Tibial artery (tissue), 4 donors: Measurements from ENCODE around the gene MED16.

Experiments
- DNase-seq, 2 donors: peaks; one replicate each; pipeline ENCODE4 v3.0.0-alpha.2; 2019
- H3K27ac ChIP-seq, 2 donors: fragments of 200-600 bp; sonication (generic) in 1 of 2; 1 replicate in 1 of 2; 2 replicates in 1 of 2; pipeline ENCODE4 v1.5.1; 2018 to 2019; ENCODE audit warnings: mild to moderate bottlenecking in 1 of 2
- H3K27me3 ChIP-seq, 2 donors: fragments of 200-600 bp; sonication (generic) in 1 of 2; one replicate each; pipeline versions ENCODE4 v1.5.1 to v1.6.0; 2016 to 2019
- H3K36me3 ChIP-seq, 3 donors: fragments of 200-600 bp; sonication (generic) in 2 of 3; one replicate each; pipeline ENCODE4 v1.5.1; 2016 to 2019; ENCODE audit warnings: mild to moderate bottlenecking in 2 of 3
- H3K4me1 ChIP-seq, 4 donors: fragments of 200-600 bp; sonication (generic) in 2 of 4; 1 replicate in 3 of 4; 2 replicates in 1 of 4; pipeline ENCODE4 v1.5.1; 2016 to 2019
- H3K4me3 ChIP-seq, 2 donors: fragments of 200-600 bp; sonication (generic) in 1 of 2; 1 replicate in 1 of 2; 2 replicates in 1 of 2; pipeline ENCODE4 v1.5.1; 2018 to 2019; ENCODE audit warnings: mild to moderate bottlenecking in 2 of 2
- H3K9me3 ChIP-seq, 3 donors: fragments of 200-600 bp; sonication (generic) in 1 of 3; one replicate each; pipeline ENCODE4 v1.5.1; 2016 to 2019
- intact Hi-C: fragments of 100-400 bp; cut with DNase I; formaldehyde crosslinking; loops from one replicate; pipeline ENCODE4 v1.15.0; 2023; ENCODE audit warnings: low total_unique reads
- TF ChIP-seq, protein P1 (sequence below), 2 experiments: fragments of 200-600 bp in 1 of 2; fragments of 450-650 bp in 1 of 2; IDR thresholded peaks; one replicate each; pipeline ENCODE4 v1.5.1; 2017 to 2019; ENCODE audit warnings: antibody characterized with exemption in 2 of 2, mild to moderate bottlenecking in 1 of 2, moderate library complexity in 1 of 2

The MED16 gene

DNA sequence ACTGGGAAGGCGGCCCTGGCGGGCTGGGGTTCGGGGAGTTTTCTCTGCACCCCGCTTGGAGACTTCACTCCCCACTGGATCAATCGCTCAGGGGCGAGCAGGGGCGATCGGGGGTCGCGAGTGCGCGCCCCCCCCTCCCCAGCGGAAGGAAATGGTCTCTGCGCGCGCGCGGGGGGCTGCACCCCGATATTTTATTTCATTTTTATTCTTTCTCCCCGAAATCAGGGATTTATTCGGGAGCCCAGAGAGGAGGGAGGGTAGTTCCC lies 33.3 kb upstream of the MED16 start:
- Histone ChIP-seq H3K27ac (peak overlapping the region; percentile 61 to 74), H3K4me1 (peaks cover 0 to 36% (median 22%) of the 10 kb centered on the region in 4 donors), H3K36me3 (no peaks in the 10 kb centered on the region), H3K9me3 (no peaks in the 10 kb centered on the region), H3K4me3 (peak overlapping the region; percentile 80 to 87), H3K27me3 (peaks cover 0 to 9% of the 10 kb centered on the region in 2 donors)
- TF ChIP-seq, protein P1, sequence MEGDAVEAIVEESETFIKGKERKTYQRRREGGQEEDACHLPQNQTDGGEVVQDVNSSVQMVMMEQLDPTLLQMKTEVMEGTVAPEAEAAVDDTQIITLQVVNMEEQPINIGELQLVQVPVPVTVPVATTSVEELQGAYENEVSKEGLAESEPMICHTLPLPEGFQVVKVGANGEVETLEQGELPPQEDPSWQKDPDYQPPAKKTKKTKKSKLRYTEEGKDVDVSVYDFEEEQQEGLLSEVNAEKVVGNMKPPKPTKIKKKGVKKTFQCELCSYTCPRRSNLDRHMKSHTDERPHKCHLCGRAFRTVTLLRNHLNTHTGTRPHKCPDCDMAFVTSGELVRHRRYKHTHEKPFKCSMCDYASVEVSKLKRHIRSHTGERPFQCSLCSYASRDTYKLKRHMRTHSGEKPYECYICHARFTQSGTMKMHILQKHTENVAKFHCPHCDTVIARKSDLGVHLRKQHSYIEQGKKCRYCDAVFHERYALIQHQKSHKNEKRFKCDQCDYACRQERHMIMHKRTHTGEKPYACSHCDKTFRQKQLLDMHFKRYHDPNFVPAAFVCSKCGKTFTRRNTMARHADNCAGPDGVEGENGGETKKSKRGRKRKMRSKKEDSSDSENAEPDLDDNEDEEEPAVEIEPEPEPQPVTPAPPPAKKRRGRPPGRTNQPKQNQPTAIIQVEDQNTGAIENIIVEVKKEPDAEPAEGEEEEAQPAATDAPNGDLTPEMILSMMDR (IDR thresholded peaks at IDR 0.05): no peak
- intact Hi-C loops: loop anchor here (10.0 kb wide), 1 partner anchor 179 kb away; the partner anchor contains the start of gene GPX4
- no peak for DNase-seq

DNA sequence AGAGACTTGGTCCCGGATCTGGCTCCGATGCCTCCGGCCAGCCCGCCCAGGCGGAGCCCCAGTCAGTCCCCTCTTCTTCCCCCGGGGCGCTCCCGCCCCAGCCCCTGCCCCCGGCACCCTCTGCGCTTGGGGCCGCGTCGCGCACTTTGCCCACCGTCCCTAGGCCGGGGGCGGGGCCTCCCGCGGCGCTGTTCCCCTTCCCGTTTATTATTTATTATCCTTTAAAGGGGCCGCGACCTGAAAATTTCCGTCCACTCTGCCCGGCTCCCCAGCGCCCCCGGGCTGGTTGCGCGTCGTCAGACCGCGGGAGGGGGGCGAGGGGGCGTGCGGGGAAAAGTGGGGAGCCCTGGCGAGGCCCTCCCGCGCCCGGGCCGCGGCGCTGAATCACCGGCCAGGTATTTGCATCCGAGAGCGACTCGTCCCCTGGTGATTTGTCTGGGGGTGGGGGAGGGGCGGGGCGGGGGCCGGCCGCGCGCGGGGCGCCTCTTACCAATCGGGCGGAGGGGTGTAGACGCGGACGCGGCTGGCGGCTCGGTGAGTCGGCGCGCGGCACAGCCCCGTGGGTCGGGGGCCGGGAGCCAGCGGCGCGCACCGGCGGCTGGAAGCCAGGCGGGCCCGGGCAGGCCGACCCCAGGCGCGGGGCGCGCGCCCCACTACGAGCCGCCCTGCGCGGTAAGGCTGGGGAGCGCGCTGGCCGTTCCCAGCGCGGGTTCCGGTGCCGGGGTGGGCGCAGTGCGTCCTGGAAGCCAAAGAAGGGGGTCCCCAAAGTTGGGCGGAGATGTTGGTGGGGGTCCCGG lies 32.7 kb upstream of the MED16 start, which contains the start of gene ARID3A:
TSS of gene ARID3A (plus strand) at position 510 of the 797 bp plus-strand sequence. CDS start 3,494 bp downstream, outside the sequence.
- TF ChIP-seq, protein P1 (IDR thresholded peaks at IDR 0.05): no peak
- H3K4me1 ChIP-seq: peaks cover 0 to 36% (median 24%) of the 10 kb centered on the region in 4 donors
- intact Hi-C loops: loop anchor here (10.0 kb wide), 1 partner anchor 179 kb away; the partner anchor contains the start of gene GPX4
- no peaks in the 10 kb centered on the region for H3K36me3 ChIP-seq
- peak; percentile 82 to 89 for DNase-seq
- peak within 1 kb of the TSS; percentile 61 to 74 for H3K27ac ChIP-seq
- no peaks in the 10 kb centered on the region for H3K9me3 ChIP-seq
- H3K27me3 ChIP-seq: peaks cover 0 to 14% of the 10 kb centered on the region in 2 donors
- peak within 1 kb of the TSS; percentile 80 to 87 for H3K4me3 ChIP-seq

DNA sequence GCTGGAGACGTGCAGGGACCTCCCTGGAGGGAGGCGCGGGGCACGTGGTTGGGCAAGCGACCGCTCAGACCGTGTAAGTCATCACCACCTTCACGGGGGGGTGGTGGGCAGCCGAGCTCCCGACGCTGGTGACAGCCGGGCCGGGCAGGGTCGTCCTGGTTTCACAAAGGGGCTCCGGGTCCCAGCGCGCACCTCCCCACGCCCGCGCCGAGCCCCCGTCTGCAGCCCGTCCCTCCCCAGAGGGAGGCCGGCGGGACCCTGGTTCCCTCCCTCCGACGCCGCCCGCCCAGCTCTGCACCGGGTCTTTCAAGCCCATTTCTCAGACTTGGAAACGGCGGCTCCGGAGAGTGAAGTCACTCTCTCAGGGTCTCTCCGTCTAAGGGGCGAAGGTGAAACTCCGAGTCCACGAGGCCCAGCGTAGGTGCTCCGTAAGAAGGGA lies 32.1 kb upstream of the MED16 start:
- intact Hi-C loops: loop anchor here (10.0 kb wide), 1 partner anchor 180 kb away; the partner anchor contains the start of gene GPX4
- H3K27ac ChIP-seq: peak overlapping the region; percentile 61 to 74
- H3K27me3 ChIP-seq: peaks cover 5 to 21% of the 10 kb centered on the region in 2 donors
- no peaks in the 10 kb centered on the region for H3K9me3 ChIP-seq
- no peaks in the 10 kb centered on the region for H3K36me3 ChIP-seq
- H3K4me1 ChIP-seq: peaks cover 0 to 43% (median 31%) of the 10 kb centered on the region in 4 donors
- TF ChIP-seq, protein P1 (IDR thresholded peaks at IDR 0.05): no peak
- peak overlapping the region; percentile 80 to 87 for H3K4me3 ChIP-seq
- DNase-seq: peak in 1 of 2 donors; percentile 84

- intact Hi-C loops: loop anchor here (10.0 kb wide), 1 partner anchor 180 kb away; the partner anchor contains the start of gene GPX4
Measured at GRCh38 chr19:924553-925086, 31.6 kb upstream of the MED16 start.

More at GRCh38 chr19:924553-925086, 31.6 kb upstream of the MED16 start:
- H3K27ac ChIP-seq: peak overlapping the region; percentile 61 to 74
- no peak for DNase-seq
- no peaks in the 10 kb centered on the region for H3K36me3 ChIP-seq
- H3K4me1 ChIP-seq: peaks cover 0 to 47% (median 35%) of the 10 kb centered on the region in 4 donors
- TF ChIP-seq, protein P1 (IDR thresholded peaks at IDR 0.05): no peak
- no peaks in the 10 kb centered on the region for H3K9me3 ChIP-seq
- H3K4me3 ChIP-seq: peak overlapping the region; percentile 80 to 87
- H3K27me3 ChIP-seq: peaks cover 10 to 25% of the 10 kb centered on the region in 2 donors
